Suprapubic skin (tissue), 4 donors: ENCODE results near the gene KRT6A. TPM values are rescaled to one million over a fixed set of nuclear protein-coding genes. Genes with fewer than 3 reads are reported as not detected.

Source experiments
- DNase-seq, 2 donors: peaks; one replicate each; pipeline ENCODE4 v3.0.0-alpha.2; 2019; ENCODE audit warnings: low spot score in 2 of 2
- H3K27ac ChIP-seq: fragments of 200-600 bp; sonication (generic); one replicate; pipeline ENCODE4 v1.5.1; 2019
- H3K27me3 ChIP-seq: fragments of 200-600 bp; sonication (generic); one replicate; pipeline ENCODE4 v1.5.1; 2019
- H3K36me3 ChIP-seq: fragments of 200-600 bp; sonication (generic); one replicate; pipeline ENCODE4 v1.5.1; 2019
- H3K4me1 ChIP-seq: fragments of 200-600 bp; sonication (generic); one replicate; pipeline ENCODE4 v1.5.1; 2019
- H3K4me3 ChIP-seq: fragments of 200-600 bp; sonication (generic); one replicate; pipeline ENCODE4 v1.5.1; 2019; ENCODE audit warnings: mild to moderate bottlenecking
- H3K9me3 ChIP-seq: fragments of 200-600 bp; sonication (generic); one replicate; pipeline ENCODE4 v1.5.1; 2019
- EP300 ChIP-seq: sonication (generic); formaldehyde crosslinking; IDR thresholded peaks from one replicate; pipeline ENCODE4 v1.6.1; 2017; ENCODE audit warnings: antibody characterized with exemption
- POLR2A ChIP-seq, 2 donors: fragments of 450-650 bp; IDR thresholded peaks; one replicate each; pipeline ENCODE4 v1.6.1; 2017; ENCODE audit warnings: antibody characterized with exemption in 2 of 2, mild to moderate bottlenecking in 2 of 2, moderate library complexity in 2 of 2
- POLR2AphosphoS5 ChIP-seq, 3 donors: sonication (generic); formaldehyde crosslinking; IDR thresholded peaks; one replicate each; pipeline ENCODE4 v1.6.1; 2017; ENCODE audit warnings: antibody characterized with exemption in 3 of 3
- WGBS: methylation state at CpG from one replicate; pipeline ENCODE4 v1.1.5; 2018; 5-methylcytosine and 5-hydroxymethylcytosine counted together
- total RNA-seq, 4 donors: library from RNA; depleted of rRNA; stranded (reverse); fragments of >200 nt; gene quantifications; one replicate each; pipeline ENCODE4 v1.1.0, GENCODE V29; 2016
- TF ChIP-seq, protein P1 (sequence below), 2 donors: fragments of 200-600 bp in 1 of 2; fragments of 450-650 bp in 1 of 2; sonication (generic) in 1 of 2; IDR thresholded peaks; one replicate each; pipeline ENCODE4 v1.5.1; 2016 to 2019; ENCODE audit warnings: antibody characterized with exemption in 2 of 2, mild to moderate bottlenecking in 1 of 2, moderate library complexity in 1 of 2

Gene KRT6A
- total RNA-seq, 4 donors from 2014 or later: 57.7 to 1,258 (median 594) TPM

- H3K9me3 ChIP-seq: no peaks in the 10 kb centered on the region
- WGBS: 79% methylated on average over 5 of the region's 8 CpGs
- peaks cover 14% of the 10 kb centered on the region for H3K4me1 ChIP-seq
- H3K36me3 ChIP-seq: no peaks in the 10 kb centered on the region
- no peak for TF ChIP-seq EP300
- TF ChIP-seq POLR2A (IDR thresholded peaks at IDR 0.05): no peak
- H3K27me3 ChIP-seq: peaks cover 10% of the 10 kb centered on the region
- no peak overlapping the region for H3K27ac ChIP-seq
- peak in 1 of 2 donors; percentile 67 for DNase-seq
- no peak overlapping the region for H3K4me3 ChIP-seq
These were observed 53.6 kb downstream of the KRT6A start for GRCh38 chr12:52439420-52439819.

DNA sequence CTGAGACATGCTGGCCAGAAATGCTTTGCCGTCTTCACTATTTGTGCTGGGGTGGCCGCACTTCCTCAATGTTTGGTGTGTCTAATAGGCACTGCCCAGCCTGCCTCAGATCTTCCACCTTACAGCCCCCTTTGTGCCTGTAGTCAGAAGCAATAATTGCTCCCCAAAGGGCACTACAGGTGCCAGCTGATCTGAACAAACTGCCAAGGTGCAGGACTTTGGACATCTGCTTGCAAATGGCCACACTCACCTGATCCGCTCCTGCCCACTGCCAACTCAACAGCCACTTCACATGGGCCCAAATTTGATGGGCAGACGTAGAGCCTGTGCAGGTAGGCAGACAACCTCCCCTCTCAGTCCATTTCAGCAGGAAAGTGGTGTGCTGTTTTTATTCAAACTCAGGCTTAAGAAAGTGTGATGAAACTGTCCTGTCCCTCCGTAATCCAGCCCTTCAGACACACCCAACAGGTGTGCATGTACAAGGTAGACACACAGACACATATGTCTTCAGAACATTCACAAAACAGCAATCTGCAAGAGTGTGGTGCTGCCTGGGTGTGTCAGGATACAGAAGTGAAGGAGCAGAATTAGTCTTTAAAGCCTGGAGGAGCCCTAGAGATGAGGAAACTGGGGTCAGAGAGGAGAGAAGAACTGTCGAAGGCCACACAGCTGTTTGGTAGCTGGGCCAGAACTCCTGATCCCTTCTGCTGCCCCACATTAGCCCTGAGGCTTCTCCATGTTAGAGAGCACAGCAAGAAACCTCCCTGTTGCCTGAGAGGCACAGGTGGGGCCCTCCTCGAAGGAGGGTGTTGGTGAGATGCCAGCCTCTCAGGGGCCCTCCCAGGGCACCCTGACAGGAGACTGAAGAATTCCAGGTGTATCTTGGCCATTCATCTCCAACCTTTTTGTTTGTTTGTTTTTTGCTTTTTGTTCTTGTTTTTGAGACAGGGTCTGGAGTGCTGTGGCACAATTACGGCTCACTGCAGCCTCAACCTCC lies 54.5 kb downstream of the KRT6A start:
- Histone ChIP-seq H3K36me3 (no peaks in the 10 kb centered on the region), H3K4me1 (peaks cover 14% of the 10 kb centered on the region), H3K27me3 (peaks cover 14% of the 10 kb centered on the region), H3K4me3 (no peak overlapping the region), H3K9me3 (no peaks in the 10 kb centered on the region), H3K27ac (no peak overlapping the region)
- 70% methylated on average over 6 of the region's 8 CpGs for WGBS
- DNase-seq: peak in 1 of 2 donors; percentile 56
- TF ChIP-seq, protein P1, sequence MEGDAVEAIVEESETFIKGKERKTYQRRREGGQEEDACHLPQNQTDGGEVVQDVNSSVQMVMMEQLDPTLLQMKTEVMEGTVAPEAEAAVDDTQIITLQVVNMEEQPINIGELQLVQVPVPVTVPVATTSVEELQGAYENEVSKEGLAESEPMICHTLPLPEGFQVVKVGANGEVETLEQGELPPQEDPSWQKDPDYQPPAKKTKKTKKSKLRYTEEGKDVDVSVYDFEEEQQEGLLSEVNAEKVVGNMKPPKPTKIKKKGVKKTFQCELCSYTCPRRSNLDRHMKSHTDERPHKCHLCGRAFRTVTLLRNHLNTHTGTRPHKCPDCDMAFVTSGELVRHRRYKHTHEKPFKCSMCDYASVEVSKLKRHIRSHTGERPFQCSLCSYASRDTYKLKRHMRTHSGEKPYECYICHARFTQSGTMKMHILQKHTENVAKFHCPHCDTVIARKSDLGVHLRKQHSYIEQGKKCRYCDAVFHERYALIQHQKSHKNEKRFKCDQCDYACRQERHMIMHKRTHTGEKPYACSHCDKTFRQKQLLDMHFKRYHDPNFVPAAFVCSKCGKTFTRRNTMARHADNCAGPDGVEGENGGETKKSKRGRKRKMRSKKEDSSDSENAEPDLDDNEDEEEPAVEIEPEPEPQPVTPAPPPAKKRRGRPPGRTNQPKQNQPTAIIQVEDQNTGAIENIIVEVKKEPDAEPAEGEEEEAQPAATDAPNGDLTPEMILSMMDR (IDR thresholded peaks at IDR 0.05): no peak
- no peak for TF ChIP-seq EP300
- TF ChIP-seq POLR2A (IDR thresholded peaks at IDR 0.05): no peak
- TF ChIP-seq POLR2AphosphoS5 (IDR thresholded peaks at IDR 0.05): no peak

DNA sequence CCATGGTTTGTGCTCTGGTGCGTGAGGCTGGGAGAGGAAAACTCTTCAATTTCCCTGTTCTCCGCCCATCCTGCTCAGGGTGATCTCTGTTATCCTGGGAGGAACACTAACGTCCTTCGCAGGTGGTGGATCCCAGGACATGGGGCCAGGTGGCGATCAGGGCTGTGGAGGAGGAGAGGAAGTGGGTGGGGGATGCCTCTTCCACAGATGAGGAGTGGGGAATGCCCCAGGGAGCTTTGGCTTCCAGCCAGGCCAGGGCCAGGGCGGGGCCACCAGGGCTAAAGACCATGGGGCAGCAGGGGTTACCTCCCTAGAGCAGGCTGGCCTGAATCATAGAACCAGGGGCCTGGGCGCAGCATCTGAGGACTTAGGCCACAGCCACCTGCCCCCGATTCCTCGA lies 55.5 kb downstream of the KRT6A start:
- no peak overlapping the region for H3K27ac ChIP-seq
- DNase-seq: peak in 1 of 2 donors; percentile 77

More for the DNA sequence above, 55.5 kb downstream of the KRT6A start:
- WGBS: 88% methylated on average over 6 of the region's 9 CpGs
- Histone ChIP-seq H3K4me1 (peaks cover 14% of the 10 kb centered on the region), H3K9me3 (no peaks in the 10 kb centered on the region), H3K27me3 (peaks cover 22% of the 10 kb centered on the region), H3K4me3 (no peak overlapping the region), H3K36me3 (no peaks in the 10 kb centered on the region)
- TF ChIP-seq POLR2A (IDR thresholded peaks at IDR 0.05): no peak
- TF ChIP-seq, protein P1 (IDR thresholded peaks at IDR 0.05): no peak
- TF ChIP-seq EP300: no peak
- no peak for TF ChIP-seq POLR2AphosphoS5 (IDR thresholded peaks at IDR 0.05)

Other genes with a start within 250 kb of the KRT6A start
- gene KRT86, start 218.6 kb downstream of the KRT6A start, total RNA-seq: 100 to 1,000 TPM in 1 of 4 donors, 10 to 100 TPM in 2, 1 to 10 TPM in 1; 1.0 to 289 (median 37.0) TPM
- 100 to 1,000 TPM in 1 of 4 donors, 10 to 100 TPM in 2, under 1 TPM in 1; 0.72 to 346 (median 21.0) TPM for gene KRT81, start 201.7 kb downstream of the KRT6A start, total RNA-seq
- 10 to 100 TPM in 3 of 4 donors, not detected in 1; 10.3 to 97.1 (median 33.9) TPM for gene KRT83, start 171.9 kb downstream of the KRT6A start, total RNA-seq
- gene KRT85, start 125.8 kb downstream of the KRT6A start, total RNA-seq: 100 to 1,000 TPM in 2 of 4 donors, 10 to 100 TPM in 1, 1 to 10 TPM in 1; 4.2 to 766 (median 96.1) TPM
- 1 to 10 TPM in 1 of 4 donors, under 1 TPM in 2, not detected in 1; 0.49 to 2.1 (median 0.65) TPM for gene KRT84, start 107.6 kb downstream of the KRT6A start, total RNA-seq
- 10 to 100 TPM in 1 of 4 donors, 1 to 10 TPM in 3; 1.3 to 40.7 (median 7.6) TPM for gene KRT82, start 86.9 kb downstream of the KRT6A start, total RNA-seq
- gene KRT75, start 58.9 kb downstream of the KRT6A start, total RNA-seq: 10 to 100 TPM in 3 of 4 donors, 1 to 10 TPM in 1; 3.3 to 67.9 (median 21.2) TPM
- gene KRT6B, start 41.1 kb downstream of the KRT6A start, total RNA-seq: 100 to 1,000 TPM in 3 of 4 donors, 10 to 100 TPM in 1; 44.8 to 765 (median 249) TPM
- 10 to 100 TPM in 2 of 4 donors, 1 to 10 TPM in 1, not detected in 1; 7.8 to 23.7 (median 14.8) TPM for gene KRT6C, start 19.5 kb downstream of the KRT6A start, total RNA-seq
- 1,000 to 10,000 TPM; 3,026 to 9,625 (median 8,067) TPM for gene KRT5, start 27.1 kb upstream of the KRT6A start, total RNA-seq
- 100 to 1,000 TPM in 1 of 4 donors, 10 to 100 TPM in 2, 1 to 10 TPM in 1; 5.5 to 231 (median 70.8) TPM for gene KRT71, start 59.9 kb upstream of the KRT6A start, total RNA-seq
- gene KRT74, start 80.6 kb upstream of the KRT6A start, total RNA-seq: 10 to 100 TPM in 3 of 4 donors, 1 to 10 TPM in 1; 2.0 to 44.4 (median 21.2) TPM
- 10 to 100 TPM in 1 of 4 donors, 1 to 10 TPM in 3; 2.0 to 19.2 (median 8.8) TPM for gene KRT72, start 108.2 kb upstream of the KRT6A start, total RNA-seq
- gene KRT73, start 125.3 kb upstream of the KRT6A start, total RNA-seq: 10 to 100 TPM in 3 of 4 donors, 1 to 10 TPM in 1; 8.7 to 27.4 (median 17.5) TPM
- gene KRT2, start 159.0 kb upstream of the KRT6A start, total RNA-seq: 1,000 to 10,000 TPM in 2 of 4 donors, 100 to 1,000 TPM in 2; 357 to 1,953 (median 1,221) TPM
- gene KRT1, start 187.2 kb upstream of the KRT6A start, total RNA-seq: 1,000 to 10,000 TPM; 4,815 to 9,656 (median 5,822) TPM
- 100 to 1,000 TPM; 146 to 424 (median 275) TPM for gene KRT77, start 210.3 kb upstream of the KRT6A start, total RNA-seq